Stimulated activated naive B cell treated with anti-CD40 and anti-IgM and Interleukin-4, amounts not matched to agents 10 μg/mL and 1 μg/mL and 100 μg/mL, for 72 hours (primary cell): ENCODE measurements around the gene MSANTD1.

Experiments
- ATAC-seq, 2 donors: fragments of 150-1000 bp; cut with Tn5 transposase; replicated peaks; 2 replicates each; pipeline ENCODE4 v1.10.0; 2021; ENCODE audit warnings: moderate library complexity in 1 of 2
- DNase-seq: peaks from one replicate; pipeline ENCODE4 v3.0.0; 2021
- H3K27ac Mint-ChIP-seq: one replicate; pipeline ENCODE4 v1.8.0; 2022; ENCODE audit warnings: mild to moderate bottlenecking, mixed read lengths
- H3K27me3 Mint-ChIP-seq, 2 donors: one replicate each; pipeline ENCODE4 v1.8.0; 2022; ENCODE audit warnings: mixed read lengths in 2 of 2
- H3K36me3 Mint-ChIP-seq, 2 donors: one replicate each; pipeline ENCODE4 v1.8.0; 2022; ENCODE audit warnings: mixed read lengths in 2 of 2, mild to moderate bottlenecking in 1 of 2
- H3K4me1 Mint-ChIP-seq, 2 donors: one replicate each; pipeline ENCODE4 v1.8.0; 2022; ENCODE audit warnings: mixed read lengths in 2 of 2, mild to moderate bottlenecking in 1 of 2
- H3K4me3 Mint-ChIP-seq, 2 donors: one replicate each; pipeline ENCODE4 v1.8.0; 2022; ENCODE audit warnings: mild to moderate bottlenecking in 2 of 2, mixed read lengths in 2 of 2, moderate library complexity in 1 of 2
- H3K9me3 Mint-ChIP-seq, 2 donors: one replicate each; pipeline ENCODE4 v1.8.0; 2022; ENCODE audit warnings: mixed read lengths in 2 of 2, mild to moderate bottlenecking in 1 of 2

The MSANTD1 gene

DNA sequence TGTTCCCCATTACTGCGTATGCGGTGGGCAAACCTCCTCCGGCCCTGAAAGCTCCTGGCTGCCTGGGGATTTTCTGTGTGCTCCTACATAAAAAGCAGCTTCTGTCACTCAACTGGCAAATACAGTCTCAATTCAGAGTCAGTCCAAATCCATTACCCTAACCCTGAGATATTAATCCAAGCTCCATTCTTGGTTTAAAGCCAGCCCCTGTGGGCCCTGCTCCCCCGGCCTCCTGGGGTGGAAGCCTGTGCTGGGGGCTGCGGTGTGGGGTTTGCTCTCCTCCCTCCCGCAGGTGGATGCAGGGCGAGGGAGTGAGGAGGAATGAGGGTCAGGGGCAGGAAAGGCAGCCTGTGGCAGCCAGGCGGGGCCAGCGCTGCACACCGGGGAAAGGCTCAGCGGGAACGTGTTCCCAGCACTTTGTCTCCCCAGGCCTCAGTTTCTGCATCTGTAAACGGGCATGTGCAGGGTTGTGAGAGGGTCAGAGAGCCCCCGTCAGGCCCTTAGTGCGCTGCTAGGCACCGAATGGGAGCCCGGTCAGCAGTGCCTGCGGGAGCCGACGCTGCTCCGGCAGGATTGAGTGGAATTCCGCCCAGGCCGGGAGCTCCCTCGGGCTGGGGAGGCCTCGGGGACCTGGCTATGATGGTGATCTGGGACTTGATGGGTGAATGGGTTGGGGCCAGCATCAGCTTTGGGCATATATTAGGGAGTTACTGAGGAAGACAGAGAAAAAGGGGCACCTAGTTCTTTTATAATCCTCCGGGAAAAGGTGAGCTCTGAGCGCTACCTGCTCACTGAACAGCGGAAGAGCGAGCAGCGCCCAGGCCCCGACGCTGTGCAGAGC is 37.6 kb downstream of the MSANTD1 start:
- H3K27me3 Mint-ChIP-seq = peaks cover 25 to 32% of the 10 kb centered on the region in 2 donors
- ATAC-seq = peak in 1 of 2 donors; percentile 97
- H3K9me3 Mint-ChIP-seq = peaks cover 4 to 11% of the 10 kb centered on the region in 2 donors
- H3K4me1 Mint-ChIP-seq = peaks cover 13 to 18% of the 10 kb centered on the region in 2 donors
- peak overlapping the region; percentile 80 for H3K27ac Mint-ChIP-seq
- DNase-seq = peak; percentile 79
- peak overlapping the region; percentile 43 to 75 for H3K4me3 Mint-ChIP-seq
- peaks cover 4 to 11% of the 10 kb centered on the region in 2 donors for H3K36me3 Mint-ChIP-seq

DNA sequence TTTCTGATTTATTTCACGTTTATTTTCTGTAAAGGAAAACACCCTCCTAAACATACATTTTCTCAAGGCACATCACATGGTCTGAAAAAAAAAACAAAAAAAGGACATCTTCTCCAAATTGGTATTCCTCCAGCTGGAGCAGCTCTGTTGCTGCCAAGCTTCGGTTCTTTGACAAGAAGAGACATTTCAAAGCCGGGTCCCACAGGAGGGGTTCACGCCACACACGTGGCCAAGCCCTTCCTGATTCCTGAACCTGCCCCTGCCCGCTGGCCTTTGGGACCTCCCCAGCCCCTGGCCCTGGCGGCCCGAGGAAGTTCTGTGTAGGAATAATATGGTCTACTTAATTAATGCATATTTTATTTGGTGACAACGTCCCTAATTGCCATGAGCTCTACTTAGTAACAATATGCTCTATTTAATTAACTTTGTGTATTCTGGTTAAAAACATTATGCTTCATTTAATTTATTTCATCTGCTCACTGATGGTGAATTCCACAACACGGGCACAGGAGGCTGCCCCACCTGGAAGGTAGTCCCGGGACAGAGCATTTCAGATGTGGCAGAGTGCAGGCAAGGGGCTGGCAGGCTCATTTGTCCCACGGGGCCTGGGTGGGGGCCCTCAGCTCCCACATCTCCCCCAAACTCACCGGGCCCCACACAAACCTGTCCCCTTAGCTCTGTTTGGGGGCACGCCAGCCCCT is 38.5 kb downstream of the MSANTD1 start:
- DNase-seq (no peak), ATAC-seq (no peak)
- Mint-ChIP-seq H3K4me3 (no peak overlapping the region), H3K27ac (no peak overlapping the region), H3K4me1 (peaks cover 17 to 24% of the 10 kb centered on the region in 2 donors), H3K9me3 (peaks cover 0 to 5% of the 10 kb centered on the region in 2 donors), H3K27me3 (peaks cover 27 to 36% of the 10 kb centered on the region in 2 donors), H3K36me3 (peaks cover 0 to 6% of the 10 kb centered on the region in 2 donors)

DNA sequence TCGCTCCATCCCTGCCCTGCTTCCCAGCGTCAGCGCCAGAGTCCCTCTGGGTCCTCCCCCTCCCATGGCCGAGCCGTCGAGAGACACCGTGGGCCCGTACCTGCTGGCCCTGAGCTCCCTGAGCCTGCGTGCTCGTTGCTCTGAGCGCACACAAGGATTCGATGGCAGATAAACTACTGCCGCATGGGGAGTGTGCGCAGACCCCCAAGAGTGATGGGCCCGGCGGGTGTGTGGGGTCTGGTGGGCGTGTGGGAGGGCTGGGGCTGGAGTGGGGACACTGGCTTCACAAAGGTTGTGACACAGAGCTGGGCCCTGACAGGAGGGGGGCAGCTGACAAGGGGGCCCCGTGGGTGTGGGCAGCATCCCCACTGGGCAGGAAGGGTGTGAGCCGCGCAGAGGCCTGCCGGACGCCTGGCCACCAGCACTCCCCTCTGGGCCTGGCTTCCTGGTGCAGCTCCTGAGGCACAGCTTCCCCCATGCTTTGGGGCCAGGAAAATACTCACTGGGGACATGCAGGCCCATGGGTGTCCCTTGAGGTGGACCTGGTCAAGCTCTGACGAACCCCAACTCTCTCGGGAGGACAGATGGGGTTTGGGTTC is 39.1 kb downstream of the MSANTD1 start:
- no peak for ATAC-seq
- Mint-ChIP-seq H3K4me1 (peaks cover 17 to 24% of the 10 kb centered on the region in 2 donors), H3K36me3 (no peaks in the 10 kb centered on the region), H3K9me3 (no peaks in the 10 kb centered on the region), H3K4me3 (no peak overlapping the region), H3K27ac (no peak overlapping the region), H3K27me3 (peaks cover 27 to 35% of the 10 kb centered on the region in 2 donors)
- no peak for DNase-seq

DNA sequence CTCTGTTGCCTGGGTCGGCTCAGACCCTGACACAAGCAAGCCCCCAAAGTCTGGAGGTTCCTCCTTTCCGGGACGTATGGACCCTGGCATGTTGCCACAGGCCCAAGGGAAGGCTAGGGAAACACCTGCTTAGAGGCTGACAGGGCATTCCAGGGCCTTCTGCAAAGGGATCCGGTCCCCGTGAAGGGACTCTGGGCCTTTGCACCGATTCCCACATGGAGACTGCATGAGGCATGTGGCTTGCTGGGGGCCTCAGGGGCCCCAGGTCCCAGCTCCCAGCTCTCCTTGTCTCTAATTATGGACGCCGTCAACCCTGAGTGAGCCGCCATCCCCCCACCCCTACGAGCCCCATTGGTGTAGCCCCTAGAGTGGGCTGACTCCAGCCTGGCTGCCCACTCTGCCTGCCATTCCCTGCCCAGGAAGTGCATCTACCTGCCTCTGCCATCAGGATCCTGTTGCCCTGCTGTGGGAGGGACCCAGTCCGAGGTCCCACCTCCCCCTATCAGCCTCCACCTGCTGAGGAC is 39.7 kb downstream of the MSANTD1 start:
- Mint-ChIP-seq H3K4me3 (no peak overlapping the region), H3K27me3 (peaks cover 21 to 33% of the 10 kb centered on the region in 2 donors), H3K27ac (peak overlapping the region; percentile 37), H3K4me1 (peaks cover 20 to 29% of the 10 kb centered on the region in 2 donors), H3K9me3 (no peaks in the 10 kb centered on the region), H3K36me3 (no peaks in the 10 kb centered on the region)
- ATAC-seq (no peak), DNase-seq (no peak)

DNA sequence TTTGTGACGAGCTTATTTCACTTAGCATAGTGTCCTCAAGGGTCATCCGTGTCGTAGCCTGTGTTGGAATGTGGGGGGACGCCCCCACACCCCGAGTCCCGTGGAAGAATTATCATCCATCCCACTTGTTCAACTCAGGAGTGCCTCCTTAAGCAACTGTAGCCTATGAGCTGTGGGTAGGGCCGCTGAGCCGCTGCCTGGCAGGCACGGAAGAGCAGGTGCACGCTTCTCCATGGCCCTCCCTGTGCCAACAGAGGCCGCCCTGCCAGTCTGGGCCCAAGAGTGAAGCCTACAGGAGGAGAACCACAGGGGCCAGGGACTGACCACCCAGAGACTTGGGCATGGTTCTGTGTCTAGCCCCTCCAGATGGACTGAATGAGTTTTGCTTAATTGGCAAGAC is 41.5 kb downstream of the MSANTD1 start:
- H3K4me3 Mint-ChIP-seq = peak overlapping the region; percentile 26 to 32
- H3K9me3 Mint-ChIP-seq = no peaks in the 10 kb centered on the region
- H3K4me1 Mint-ChIP-seq = peaks cover 22 to 35% of the 10 kb centered on the region in 2 donors
- no peak overlapping the region for H3K27ac Mint-ChIP-seq
- ATAC-seq (no peak), DNase-seq (no peak)
- no peaks in the 10 kb centered on the region for H3K36me3 Mint-ChIP-seq
- H3K27me3 Mint-ChIP-seq = peaks cover 19 to 37% of the 10 kb centered on the region in 2 donors

DNA sequence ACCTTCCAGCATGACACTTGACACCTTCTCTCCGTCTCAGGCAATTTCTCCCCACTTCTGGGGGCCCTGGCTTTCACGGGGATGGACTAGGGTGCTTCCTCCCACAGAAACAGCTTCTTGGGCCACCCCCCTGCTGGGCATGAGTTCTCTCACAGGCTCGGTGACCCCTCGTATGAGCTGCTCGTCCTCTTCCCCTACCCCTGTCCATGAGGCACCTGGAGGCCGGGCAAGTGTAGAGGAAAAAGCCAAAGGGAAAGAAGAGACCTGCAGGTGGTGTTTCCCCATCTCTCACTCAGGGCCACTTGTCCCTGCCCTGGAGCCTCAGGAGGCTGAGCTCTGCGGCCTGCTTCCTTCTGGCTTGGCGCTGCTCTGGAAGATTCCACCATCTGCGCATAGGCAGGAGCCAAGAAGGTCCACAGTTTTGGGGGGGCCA is 41.9 kb downstream of the MSANTD1 start:
- no peak overlapping the region for H3K4me3 Mint-ChIP-seq
- ATAC-seq = no peak
- peaks cover 19 to 37% of the 10 kb centered on the region in 2 donors for H3K27me3 Mint-ChIP-seq

DNA sequence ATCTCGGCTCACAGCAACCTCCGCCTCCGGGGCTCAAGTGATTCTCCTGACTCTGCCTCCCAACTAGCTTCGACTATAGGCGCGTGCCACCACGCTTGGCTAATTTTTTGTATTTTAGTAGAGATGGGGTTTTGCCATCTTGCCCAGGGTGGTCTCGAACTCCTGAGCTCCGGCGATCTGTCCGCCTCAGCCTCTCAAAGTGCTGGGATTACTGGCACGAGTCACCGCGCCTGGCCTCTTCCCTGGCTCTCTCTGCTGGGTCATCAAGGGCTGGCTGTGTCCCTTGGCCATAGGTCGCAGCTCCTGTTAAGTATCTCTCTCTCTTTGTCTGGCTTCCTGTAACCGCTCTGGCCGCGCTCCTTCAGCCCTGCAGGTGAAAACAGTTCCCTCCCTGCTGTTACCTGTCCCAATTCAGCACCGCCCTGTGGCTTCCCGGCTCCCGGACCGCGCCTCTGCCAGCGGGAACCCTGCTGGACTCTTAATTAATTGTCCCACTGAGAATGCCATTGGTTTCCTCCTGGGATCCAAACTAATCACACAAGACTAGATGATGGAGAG is 42.5 kb downstream of the MSANTD1 start:
- no peaks in the 10 kb centered on the region for H3K9me3 Mint-ChIP-seq
- DNase-seq (no peak), ATAC-seq (no peak)
- H3K36me3 Mint-ChIP-seq = no peaks in the 10 kb centered on the region
- H3K27ac Mint-ChIP-seq = peak overlapping the region; percentile 70
- H3K4me3 Mint-ChIP-seq = peak overlapping the region; percentile 89 to 91
- H3K27me3 Mint-ChIP-seq = peaks cover 19 to 37% of the 10 kb centered on the region in 2 donors
- peaks cover 15 to 25% of the 10 kb centered on the region in 2 donors for H3K4me1 Mint-ChIP-seq

More for the DNA sequence above, 41.9 kb downstream of the MSANTD1 start:
- Mint-ChIP-seq H3K36me3 (no peaks in the 10 kb centered on the region), H3K9me3 (no peaks in the 10 kb centered on the region), H3K4me1 (peaks cover 20 to 31% of the 10 kb centered on the region in 2 donors), H3K27ac (no peak overlapping the region)
- DNase-seq = no peak

DNA sequence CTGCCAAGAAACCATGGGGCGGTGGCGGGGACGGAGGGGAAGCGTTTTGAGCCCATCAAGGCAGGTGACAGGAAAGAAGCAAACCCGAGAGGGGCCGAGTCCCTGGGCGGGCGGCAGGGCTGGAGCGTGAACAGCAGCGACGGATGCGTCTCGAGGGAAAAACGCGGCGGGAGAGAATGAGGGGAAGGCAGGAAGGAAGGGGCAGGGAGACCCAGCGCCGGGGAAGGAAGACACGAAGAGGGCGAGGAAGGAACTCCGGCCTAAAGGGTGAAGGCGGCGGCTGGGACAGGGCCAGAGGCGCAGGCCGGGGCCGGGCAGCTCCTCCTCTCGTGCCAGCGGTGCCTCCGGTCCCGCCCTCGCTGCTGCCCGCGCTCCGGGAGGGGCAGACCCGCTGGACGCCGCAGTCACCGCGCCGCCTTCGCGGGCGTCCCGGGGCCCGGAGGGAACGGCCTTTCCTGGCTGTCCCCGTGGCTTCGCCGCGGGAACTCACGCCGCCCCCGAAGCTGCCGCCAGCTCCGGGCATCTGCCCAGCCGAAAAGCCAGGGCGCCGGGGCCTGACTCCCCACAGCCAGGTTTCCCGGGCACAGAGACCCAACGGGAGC is 43.1 kb downstream of the MSANTD1 start:
- Mint-ChIP-seq H3K27ac (peak overlapping the region; percentile 70), H3K4me1 (peaks cover 11 to 19% of the 10 kb centered on the region in 2 donors), H3K9me3 (no peaks in the 10 kb centered on the region), H3K27me3 (peaks cover 19 to 37% of the 10 kb centered on the region in 2 donors), H3K4me3 (peak overlapping the region; percentile 89 to 91), H3K36me3 (no peaks in the 10 kb centered on the region)
- ATAC-seq (peak; percentile 44 to 45), DNase-seq (no peak)

DNA sequence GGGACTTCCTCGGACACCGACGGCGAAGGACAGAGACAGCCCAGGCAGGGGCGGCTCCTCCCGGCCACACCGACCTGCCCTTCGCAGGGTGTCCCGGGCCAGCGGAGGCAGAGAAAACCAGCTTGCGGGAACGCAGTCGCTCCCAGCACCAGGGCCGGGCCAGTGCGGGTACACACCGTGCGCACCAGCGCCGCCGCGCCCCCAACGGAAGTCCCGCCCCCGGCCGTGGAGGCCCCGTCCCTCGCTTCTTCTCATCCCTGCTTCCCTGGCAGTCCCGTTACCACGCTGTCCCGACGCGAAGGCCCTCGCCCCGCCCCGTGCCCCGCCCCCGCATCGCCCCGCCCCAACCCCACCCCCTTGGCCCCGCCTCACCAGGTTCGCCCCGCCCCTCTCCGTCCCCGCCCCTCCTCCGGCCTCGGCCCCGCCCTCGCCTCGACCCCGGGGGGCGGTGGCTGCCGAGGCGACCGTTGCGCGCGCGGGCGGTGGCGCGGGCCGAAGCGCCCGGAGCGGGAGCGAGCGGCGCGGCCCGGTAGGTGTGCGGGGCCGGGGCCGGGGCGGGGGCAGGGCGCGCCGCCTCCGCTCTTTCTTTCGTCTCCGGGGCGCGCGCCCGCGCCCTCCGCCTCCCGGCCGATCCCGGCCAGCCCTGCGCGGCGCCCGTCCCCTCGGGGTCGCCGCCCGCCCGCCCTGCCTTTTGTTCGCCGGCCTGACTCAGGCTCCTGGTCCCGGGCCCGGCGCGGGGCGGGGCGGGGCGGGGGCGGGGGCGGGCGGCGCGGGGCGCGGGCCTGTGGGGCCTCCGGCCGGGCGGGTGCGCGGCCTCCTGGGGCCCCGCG is 43.8 kb downstream of the MSANTD1 start, which contains the start of gene RGS12:
TSS of gene RGS12 (plus strand) at position 451 of the 830 bp plus-strand sequence. CDS start 23,150 bp downstream, outside the sequence.
- Mint-ChIP-seq H3K27me3 (peaks cover 19 to 37% of the 10 kb centered on the region in 2 donors), H3K4me1 (peaks cover 11 to 19% of the 10 kb centered on the region in 2 donors), H3K4me3 (peak within 1 kb of the TSS; percentile 89 to 91), H3K27ac (peak within 1 kb of the TSS; percentile 70), H3K36me3 (no peaks in the 10 kb centered on the region), H3K9me3 (peaks cover 0 to 2% of the 10 kb centered on the region in 2 donors)
- peak; percentile 78 for DNase-seq
- peak; percentile 89 to 90 for ATAC-seq

DNA sequence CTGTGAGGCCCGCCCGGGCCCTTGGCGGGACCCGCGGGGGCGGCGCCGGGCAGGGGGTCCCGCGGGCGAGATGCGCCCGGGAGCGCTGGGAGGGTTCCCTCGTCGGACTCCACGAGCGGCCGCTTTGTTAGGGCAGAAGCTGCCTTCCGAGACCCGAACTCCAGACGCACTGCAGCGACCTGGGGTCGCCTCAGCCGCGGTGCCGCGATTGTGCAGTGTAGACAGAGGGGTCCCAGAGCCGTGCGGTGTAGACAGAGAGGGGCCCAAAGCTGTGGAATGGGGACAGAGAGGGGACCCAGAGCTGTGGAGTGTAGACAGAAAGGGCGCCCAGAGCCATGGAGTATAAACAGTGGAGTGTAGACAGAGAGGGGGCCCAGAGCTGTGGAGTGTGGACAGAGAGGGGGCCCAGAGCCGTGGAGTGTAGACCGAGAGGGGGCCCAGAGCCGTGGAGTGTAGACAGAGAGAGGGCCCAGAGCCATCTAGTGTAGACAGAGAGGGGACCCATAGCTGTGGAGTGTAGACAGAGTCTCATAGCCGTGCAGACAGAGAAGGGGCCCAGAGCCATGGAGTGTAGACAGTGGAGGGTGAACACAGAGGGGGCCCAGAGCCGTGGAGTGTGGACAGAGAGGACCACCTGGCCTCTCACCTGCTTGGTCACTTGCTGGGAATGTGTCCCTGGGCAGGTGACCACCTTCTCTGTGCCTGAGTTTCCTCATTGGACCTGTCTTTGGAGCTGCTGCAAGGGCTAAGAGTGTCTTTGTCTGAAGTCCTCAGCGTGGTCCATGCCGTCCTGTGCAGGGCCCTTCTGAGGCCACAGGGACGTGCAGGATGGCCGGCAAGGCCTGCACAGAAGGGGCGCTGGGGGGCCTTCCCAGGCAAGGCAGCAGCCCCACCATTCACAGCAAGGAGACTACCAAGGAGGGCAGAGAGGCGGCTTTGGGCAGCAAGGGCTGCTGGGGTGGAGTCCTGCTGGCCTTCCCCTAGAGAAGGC is 44.7 kb downstream of the MSANTD1 start:
- peak in 1 of 2 donors; percentile 1 for ATAC-seq

DNA sequence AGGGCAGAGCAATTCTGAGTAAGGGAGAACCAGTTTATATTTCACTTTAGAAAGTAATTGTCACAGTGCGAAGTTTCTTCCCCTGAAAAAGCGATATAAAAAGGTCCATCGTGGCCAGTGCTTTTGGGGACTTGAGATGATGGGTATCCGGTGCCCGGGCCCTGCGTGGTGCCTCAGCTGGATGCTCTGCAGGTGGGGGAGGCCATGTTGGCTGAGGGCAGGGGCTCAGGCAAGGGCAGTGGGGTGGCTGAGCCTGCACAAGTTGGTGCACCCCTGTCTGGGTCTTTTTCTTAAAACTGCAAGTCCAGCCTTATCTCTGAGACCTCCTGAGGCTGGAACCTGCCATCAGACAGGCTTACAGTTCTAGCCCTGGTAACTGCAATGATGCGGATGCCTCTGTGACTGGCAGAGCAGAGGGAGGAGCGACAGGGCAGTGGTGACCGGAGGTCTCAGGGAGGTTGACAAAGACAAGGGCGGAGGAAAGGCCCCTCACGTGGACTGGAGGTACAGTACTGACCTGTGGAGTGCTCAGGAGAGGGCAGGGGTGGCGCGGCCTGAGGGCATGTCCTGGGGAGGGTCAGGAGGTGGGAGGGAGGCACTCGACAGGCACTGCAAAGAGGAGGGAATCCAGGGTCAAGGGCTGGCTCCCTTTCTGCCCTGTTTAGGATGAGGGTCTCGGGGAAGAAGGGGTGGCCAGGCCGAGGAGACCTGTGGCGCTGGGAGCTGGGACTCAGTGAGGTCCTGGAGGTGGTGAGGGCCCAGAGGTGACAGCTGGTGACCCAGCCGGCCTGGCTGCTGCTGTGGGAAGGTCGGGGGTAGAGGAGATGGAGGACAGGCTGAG is 45.7 kb downstream of the MSANTD1 start:
- Mint-ChIP-seq H3K27me3 (peaks cover 13 to 30% of the 10 kb centered on the region in 2 donors), H3K4me3 (no peak overlapping the region), H3K9me3 (peaks cover 0 to 2% of the 10 kb centered on the region in 2 donors), H3K4me1 (peaks cover 11 to 19% of the 10 kb centered on the region in 2 donors), H3K36me3 (no peaks in the 10 kb centered on the region), H3K27ac (no peak overlapping the region)
- no peak for DNase-seq
- ATAC-seq = no peak

More for the DNA sequence above, 44.7 kb downstream of the MSANTD1 start:
- H3K4me1 Mint-ChIP-seq = peaks cover 11 to 19% of the 10 kb centered on the region in 2 donors
- no peaks in the 10 kb centered on the region for H3K36me3 Mint-ChIP-seq
- H3K27me3 Mint-ChIP-seq = peaks cover 19 to 37% of the 10 kb centered on the region in 2 donors
- no peak for DNase-seq
- peaks cover 0 to 2% of the 10 kb centered on the region in 2 donors for H3K9me3 Mint-ChIP-seq
- peak overlapping the region; percentile 63 to 69 for H3K4me3 Mint-ChIP-seq
- H3K27ac Mint-ChIP-seq = no peak overlapping the region
